GM10266 (cell line): Measurements from ENCODE around the gene GLOD4.
A peak's percentile ranks its signal among the peaks of the same experiment; 100 is the strongest.
"Not testable (repeated sequence)": the region's sequence is repeated elsewhere in the genome, so short reads cannot be mapped to it uniquely, and the experiment has no call there.

ENCODE experiments used
- DNase-seq: peaks from one replicate; pipeline ENCODE4 v3.0.0; 2012; ENCODE audit errors: extremely low spot score
- TF ChIP-seq, protein P1 (sequence below): IDR thresholded peaks from 2 replicates; pipeline ENCODE4 v1.5.1; 2012; ENCODE audit warnings: mild to moderate bottlenecking, low read depth; ENCODE audit not compliant: control insufficient read depth, insufficient read depth; ENCODE audit errors: missing control alignments

Gene GLOD4

GRCh38 chr17:781805-782731 lies at the start of gene GLOD4, which contains the start of gene MRM3:
TSS of gene GLOD4 (minus strand) at chr17:782280. CDS start at chr17:782255, 25 bp downstream.
TSS of gene MRM3 (plus strand) at chr17:782353. CDS start at chr17:782379, 26 bp downstream.
- peak; percentile 96 for DNase-seq
- TF ChIP-seq, protein P1, sequence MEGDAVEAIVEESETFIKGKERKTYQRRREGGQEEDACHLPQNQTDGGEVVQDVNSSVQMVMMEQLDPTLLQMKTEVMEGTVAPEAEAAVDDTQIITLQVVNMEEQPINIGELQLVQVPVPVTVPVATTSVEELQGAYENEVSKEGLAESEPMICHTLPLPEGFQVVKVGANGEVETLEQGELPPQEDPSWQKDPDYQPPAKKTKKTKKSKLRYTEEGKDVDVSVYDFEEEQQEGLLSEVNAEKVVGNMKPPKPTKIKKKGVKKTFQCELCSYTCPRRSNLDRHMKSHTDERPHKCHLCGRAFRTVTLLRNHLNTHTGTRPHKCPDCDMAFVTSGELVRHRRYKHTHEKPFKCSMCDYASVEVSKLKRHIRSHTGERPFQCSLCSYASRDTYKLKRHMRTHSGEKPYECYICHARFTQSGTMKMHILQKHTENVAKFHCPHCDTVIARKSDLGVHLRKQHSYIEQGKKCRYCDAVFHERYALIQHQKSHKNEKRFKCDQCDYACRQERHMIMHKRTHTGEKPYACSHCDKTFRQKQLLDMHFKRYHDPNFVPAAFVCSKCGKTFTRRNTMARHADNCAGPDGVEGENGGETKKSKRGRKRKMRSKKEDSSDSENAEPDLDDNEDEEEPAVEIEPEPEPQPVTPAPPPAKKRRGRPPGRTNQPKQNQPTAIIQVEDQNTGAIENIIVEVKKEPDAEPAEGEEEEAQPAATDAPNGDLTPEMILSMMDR, result no peak

- TF ChIP-seq, protein P1, result no peak
- DNase-seq, result no peak
Observed at GRCh38 chr17:830950-831349, 48.9 kb upstream of the GLOD4 start.

DNA sequence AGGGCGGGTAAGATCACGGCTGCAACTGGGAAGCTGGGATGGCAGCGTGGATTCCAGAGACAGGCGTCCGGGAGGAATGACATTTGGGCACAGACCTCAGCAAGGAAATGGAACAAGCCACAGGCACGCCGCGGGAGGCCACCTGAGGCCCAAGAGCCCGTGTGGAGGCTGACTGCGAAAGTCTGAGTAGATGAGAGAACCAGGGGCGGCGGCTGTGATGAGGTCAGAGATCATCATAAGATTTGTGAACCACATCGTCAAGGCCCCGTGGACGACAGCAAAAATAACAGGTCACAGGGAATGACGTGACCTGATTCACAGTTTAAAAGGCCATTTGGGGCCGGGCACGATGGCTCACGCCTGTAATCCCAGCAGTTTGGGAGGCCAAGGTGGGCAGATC lies 48.3 kb upstream of the GLOD4 start:
- TF ChIP-seq, protein P1, result no peak
- no peak for DNase-seq

DNA sequence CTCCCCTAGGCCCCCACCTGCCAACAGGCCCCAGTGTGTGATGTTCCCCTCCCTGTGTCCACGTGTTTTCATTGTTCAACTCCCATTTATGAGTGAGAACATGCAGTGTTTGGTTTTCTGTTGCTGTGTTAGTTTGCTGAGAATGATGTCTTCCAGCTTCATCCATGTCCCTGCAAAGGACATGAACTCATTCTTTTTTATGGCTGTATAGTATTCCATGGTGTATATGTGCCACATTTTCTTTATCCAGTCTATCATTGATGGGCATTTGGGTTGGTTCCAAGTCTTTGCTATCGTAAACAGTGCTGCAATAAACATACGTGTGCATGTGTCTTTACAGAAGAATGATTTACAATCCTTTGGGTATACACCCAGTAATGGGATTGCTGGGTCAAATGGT lies 47.5 kb upstream of the GLOD4 start:
- not testable (repeated sequence) for DNase-seq

DNA sequence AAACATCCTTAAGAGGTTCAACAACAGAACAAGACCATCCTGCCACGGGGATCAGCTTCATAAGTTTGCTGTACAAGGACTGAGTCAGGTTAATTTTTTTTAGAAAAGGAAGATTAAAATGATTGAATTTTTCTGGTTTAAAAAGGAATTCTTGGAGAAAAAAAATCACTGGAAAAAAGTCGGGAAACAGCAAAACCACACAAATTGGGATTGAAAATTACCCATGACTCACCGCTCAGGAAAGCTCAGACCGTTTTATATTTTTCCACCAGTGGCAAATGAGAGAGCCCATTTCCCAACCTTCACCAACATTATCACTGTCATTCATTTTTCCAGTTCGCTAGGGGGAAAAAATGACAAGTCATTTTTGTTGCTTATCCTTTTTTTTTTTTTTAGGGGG lies 46.7 kb upstream of the GLOD4 start:
- no peak for DNase-seq
- TF ChIP-seq, protein P1, result no peak

- TF ChIP-seq, protein P1, result no peak
- no peak for DNase-seq
Observed at GRCh38 chr17:826778-827177, 44.7 kb upstream of the GLOD4 start.

DNA sequence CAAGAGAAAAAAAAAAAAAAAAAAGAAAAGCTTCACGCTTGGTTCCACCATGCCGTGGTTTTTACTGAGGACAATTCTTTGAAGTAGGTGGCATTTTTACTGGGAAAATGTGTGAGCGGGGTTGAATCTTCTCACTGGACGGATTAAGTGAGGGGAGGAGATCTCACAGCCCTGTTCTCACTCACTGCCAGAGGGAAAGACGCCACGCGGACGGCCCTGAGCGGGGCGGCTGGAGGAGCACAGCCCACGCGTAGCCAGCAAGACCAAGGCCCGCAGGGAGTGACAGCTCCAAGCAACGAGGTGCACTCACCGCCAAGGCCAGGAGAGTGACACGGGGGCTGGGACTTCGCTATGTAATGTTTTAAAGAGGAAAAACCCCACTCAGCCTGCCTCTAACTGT lies 43.1 kb upstream of the GLOD4 start:
- no peak for DNase-seq
- TF ChIP-seq, protein P1, result no peak
